ENCODE data around the gene DNTT. TPM values are rescaled to one million over a fixed set of nuclear protein-coding genes. Genes with fewer than 3 reads are reported as not detected.

The DNTT gene
- total RNA-seq, 1 donor from 2014 or later, result not detected

DNA sequence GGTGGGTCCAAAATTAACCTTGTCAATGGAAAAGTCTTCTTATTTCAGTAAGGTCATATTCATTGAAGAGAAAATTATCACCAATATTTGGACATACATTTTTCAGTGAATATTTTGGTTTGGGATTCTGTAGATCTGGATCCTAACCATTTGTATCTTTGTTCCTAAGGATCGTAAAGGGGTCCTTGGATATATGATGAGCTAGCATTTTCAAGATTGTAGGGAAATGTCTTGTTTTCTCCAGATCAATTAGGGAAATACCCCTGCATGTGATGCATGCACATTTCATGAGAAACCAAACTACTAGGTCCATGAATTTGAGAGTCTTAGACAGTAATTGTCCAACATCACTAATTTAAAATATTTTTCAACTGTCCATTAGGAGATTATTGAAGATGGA is 18.0 kb downstream of the DNTT start:
- Histone ChIP-seq H3K4me3 (no peak overlapping the region), H3K4me1 (no peaks in the 10 kb centered on the region), H3K27ac (no peak overlapping the region), H3K27me3 (ENCODE audit: low read depth) (no peaks in the 10 kb centered on the region), H3K36me3 (no peaks in the 10 kb centered on the region), H3K9me3 (no peaks in the 10 kb centered on the region)
- ATAC-seq (no peak), DNase-seq (no peak)
- TF ChIP-seq, protein P1, sequence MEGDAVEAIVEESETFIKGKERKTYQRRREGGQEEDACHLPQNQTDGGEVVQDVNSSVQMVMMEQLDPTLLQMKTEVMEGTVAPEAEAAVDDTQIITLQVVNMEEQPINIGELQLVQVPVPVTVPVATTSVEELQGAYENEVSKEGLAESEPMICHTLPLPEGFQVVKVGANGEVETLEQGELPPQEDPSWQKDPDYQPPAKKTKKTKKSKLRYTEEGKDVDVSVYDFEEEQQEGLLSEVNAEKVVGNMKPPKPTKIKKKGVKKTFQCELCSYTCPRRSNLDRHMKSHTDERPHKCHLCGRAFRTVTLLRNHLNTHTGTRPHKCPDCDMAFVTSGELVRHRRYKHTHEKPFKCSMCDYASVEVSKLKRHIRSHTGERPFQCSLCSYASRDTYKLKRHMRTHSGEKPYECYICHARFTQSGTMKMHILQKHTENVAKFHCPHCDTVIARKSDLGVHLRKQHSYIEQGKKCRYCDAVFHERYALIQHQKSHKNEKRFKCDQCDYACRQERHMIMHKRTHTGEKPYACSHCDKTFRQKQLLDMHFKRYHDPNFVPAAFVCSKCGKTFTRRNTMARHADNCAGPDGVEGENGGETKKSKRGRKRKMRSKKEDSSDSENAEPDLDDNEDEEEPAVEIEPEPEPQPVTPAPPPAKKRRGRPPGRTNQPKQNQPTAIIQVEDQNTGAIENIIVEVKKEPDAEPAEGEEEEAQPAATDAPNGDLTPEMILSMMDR (IDR thresholded peaks at IDR 0.05), result no peak
- intact Hi-C loops (cut with DNase I), result no loop called here

DNA sequence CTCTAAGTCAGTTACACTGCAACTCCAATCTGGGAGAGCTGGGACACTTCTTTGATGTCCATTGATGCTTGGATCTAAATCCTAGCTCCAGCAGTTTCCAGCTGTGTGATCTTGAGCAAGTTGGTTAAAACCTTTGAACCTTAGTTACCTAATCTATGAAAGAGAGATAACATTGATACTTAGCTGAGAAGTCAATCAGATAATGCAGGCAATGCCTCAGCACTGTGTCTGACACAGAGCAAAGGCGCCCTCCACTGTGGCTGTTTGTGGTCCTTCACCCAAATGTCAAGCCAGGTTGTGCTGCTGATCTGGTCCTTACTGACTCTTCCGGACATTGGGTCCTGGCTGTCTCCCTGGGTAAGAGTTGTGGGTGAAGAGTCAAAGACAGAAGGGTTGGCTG is 20.2 kb downstream of the DNTT start:
- Histone ChIP-seq H3K4me1 (no peaks in the 10 kb centered on the region), H3K4me3 (no peak overlapping the region), H3K36me3 (no peaks in the 10 kb centered on the region), H3K9me3 (no peaks in the 10 kb centered on the region), H3K27me3 (ENCODE audit: low read depth) (no peaks in the 10 kb centered on the region), H3K27ac (no peak overlapping the region)
- DNase-seq, result no peak
- TF ChIP-seq, protein P1 (IDR thresholded peaks at IDR 0.05), result no peak
- intact Hi-C loops (cut with DNase I), result no loop called here
- ATAC-seq, result no peak

DNA sequence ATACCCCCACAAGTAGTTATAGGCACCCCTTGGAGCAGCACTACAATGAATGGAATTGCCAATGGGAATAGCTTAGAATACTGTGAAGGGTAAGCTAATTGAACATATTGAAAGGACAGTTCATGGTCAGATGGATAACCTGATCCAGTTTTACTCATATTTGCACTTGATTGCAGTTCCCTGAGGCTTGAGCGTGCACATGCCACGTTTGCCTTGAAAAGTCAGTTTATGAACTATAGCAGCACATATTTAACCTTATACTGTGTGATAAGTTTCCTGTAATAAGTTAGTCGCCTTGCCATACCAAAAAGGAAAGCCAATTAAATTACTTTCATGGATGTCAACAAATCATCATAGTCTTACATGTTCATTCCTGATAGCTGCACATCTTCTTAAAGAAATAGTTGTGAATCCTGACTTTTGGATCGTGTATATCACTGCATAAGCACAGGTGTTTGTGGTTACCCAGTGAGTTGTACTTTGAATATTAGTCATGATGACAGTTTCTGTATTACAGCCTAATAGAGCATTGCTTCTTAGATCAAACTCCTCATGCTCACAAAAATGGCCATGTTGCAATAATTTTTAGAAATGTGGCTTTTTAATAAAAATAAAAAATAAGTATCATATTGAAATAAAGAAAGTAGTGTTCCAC is 21.6 kb downstream of the DNTT start:
- Histone ChIP-seq H3K36me3 (no peaks in the 10 kb centered on the region), H3K9me3 (no peaks in the 10 kb centered on the region), H3K4me3 (no peak overlapping the region), H3K27me3 (ENCODE audit: low read depth) (no peaks in the 10 kb centered on the region), H3K4me1 (no peaks in the 10 kb centered on the region), H3K27ac (no peak overlapping the region)
- TF ChIP-seq, protein P1 (IDR thresholded peaks at IDR 0.05), result no peak
- DNase-seq, result no peak
- no peak for ATAC-seq
- intact Hi-C loops (cut with DNase I), result no loop called here

DNA sequence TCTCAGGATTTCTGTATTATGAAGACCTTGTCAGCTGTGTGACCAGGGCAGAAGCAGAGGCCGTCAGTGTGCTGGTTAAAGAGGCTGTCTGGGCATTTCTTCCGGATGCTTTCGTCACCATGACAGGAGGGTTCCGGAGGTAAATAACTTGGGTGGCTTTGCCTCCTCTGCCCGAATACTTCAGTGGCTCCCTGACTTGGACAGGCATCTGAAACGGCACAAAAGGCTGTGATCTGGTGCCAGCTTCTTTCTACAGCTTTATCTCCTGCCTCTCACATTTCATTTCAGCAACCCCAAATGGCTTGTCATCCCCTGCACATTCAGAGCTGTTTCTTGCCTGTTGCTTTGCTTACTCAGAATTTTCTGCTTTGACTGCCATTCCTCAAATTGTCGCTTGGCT is 23.2 kb downstream of the DNTT start:
- Histone ChIP-seq H3K9me3 (no peaks in the 10 kb centered on the region), H3K27me3 (ENCODE audit: low read depth) (no peaks in the 10 kb centered on the region), H3K4me1 (no peaks in the 10 kb centered on the region), H3K27ac (no peak overlapping the region), H3K4me3 (no peak overlapping the region), H3K36me3 (no peaks in the 10 kb centered on the region)
- DNase-seq (no peak), ATAC-seq (no peak)
- TF ChIP-seq, protein P1 (IDR thresholded peaks at IDR 0.05), result no peak
- intact Hi-C loops (cut with DNase I), result no loop called here

DNA sequence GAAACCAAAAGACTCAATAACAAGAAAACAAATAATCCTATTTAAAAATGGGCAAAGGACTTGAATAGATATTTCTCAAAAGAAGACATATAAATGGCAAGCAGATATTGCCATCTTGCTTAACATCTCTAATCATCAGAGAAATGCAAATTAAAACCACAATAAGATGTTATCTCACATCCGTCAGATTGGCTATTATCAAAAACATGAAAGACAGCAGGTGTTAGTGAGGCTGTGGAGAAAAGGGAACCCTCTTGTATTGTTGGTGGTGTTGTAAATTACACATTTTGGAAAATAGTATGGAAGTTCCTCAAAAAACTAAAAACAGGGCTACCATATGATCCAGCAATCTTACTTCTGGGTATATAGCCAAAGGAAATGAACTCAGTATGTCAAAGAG is 28.9 kb downstream of the DNTT start:
- intact Hi-C loops (cut with DNase I), result no loop called here
- Histone ChIP-seq H3K9me3 (no peaks in the 10 kb centered on the region), H3K36me3 (no peaks in the 10 kb centered on the region), H3K4me3 (no peak overlapping the region), H3K4me1 (no peaks in the 10 kb centered on the region), H3K27me3 (ENCODE audit: low read depth) (peaks cover 5% of the 10 kb centered on the region), H3K27ac (no peak overlapping the region)
- DNase-seq (no peak), ATAC-seq (no peak)
- TF ChIP-seq, protein P1 (IDR thresholded peaks at IDR 0.05), result no peak
